COLO668 (cell line): ENCODE results near the gene ALDH3A2.
A peak's percentile ranks its signal among the peaks of the same experiment; 100 is the strongest.
"Not testable (repeated sequence)": the region's sequence is repeated elsewhere in the genome, so short reads cannot be mapped to it uniquely, and the experiment has no call there.

Experiments
- DNase-seq: peaks from one replicate; lab custom pipeline; 2025; ENCODE audit not compliant: unreplicated experiment; lab: John Stamatoyannopoulos, UW

The ALDH3A2 gene

GRCh38 chr17:19677736-19678379 lies 29.3 kb downstream of the ALDH3A2 start:
- no peak for DNase-seq

GRCh38 chr17:19678581-19679453 lies 30.3 kb downstream of the ALDH3A2 start:
- DNase-seq: no peak

- no peak for DNase-seq
These were observed 34.6 kb downstream of the ALDH3A2 start for GRCh38 chr17:19683117-19683516.

GRCh38 chr17:19684909-19685580 lies 36.5 kb downstream of the ALDH3A2 start:
- DNase-seq: not testable (repeated sequence)

- no peak for DNase-seq
These were observed 38.0 kb downstream of the ALDH3A2 start for GRCh38 chr17:19686400-19687090.

- DNase-seq: no peak
These were observed 53.7 kb downstream of the ALDH3A2 start for GRCh38 chr17:19702217-19702641.

- no peak for DNase-seq
These were observed 54.7 kb downstream of the ALDH3A2 start for GRCh38 chr17:19703106-19703827.

- DNase-seq: no peak
These were observed 55.5 kb downstream of the ALDH3A2 start for GRCh38 chr17:19703828-19704613.

- DNase-seq: no peak
These were observed 56.6 kb downstream of the ALDH3A2 start for GRCh38 chr17:19705201-19705600.

GRCh38 chr17:19705771-19706770 lies 57.5 kb downstream of the ALDH3A2 start:
- no peak for DNase-seq

- DNase-seq: peak; percentile 23
These were observed 58.5 kb downstream of the ALDH3A2 start for GRCh38 chr17:19706791-19707727.

- DNase-seq: no peak
These were observed 59.2 kb downstream of the ALDH3A2 start for GRCh38 chr17:19707728-19708221.

- no peak for DNase-seq
These were observed 60.1 kb downstream of the ALDH3A2 start for GRCh38 chr17:19708431-19709175.

- no peak for DNase-seq
These were observed 61.3 kb downstream of the ALDH3A2 start for GRCh38 chr17:19709841-19710240.

GRCh38 chr17:19712436-19713004 lies 64.0 kb downstream of the ALDH3A2 start:
- DNase-seq: no peak

GRCh38 chr17:19713462-19713861 lies 64.9 kb downstream of the ALDH3A2 start:
- DNase-seq: no peak
